BLaER1 treated with 17β-estradiol and CSF1 and Interleukin-3, amounts not matched to agents 10 nM and 100 nM (cell line): ENCODE data around the gene EPHA4.

Experiments
- H3K27ac ChIP-seq, 11 experiments: shearing (Covaris generic); formaldehyde crosslinking; 2 replicates each; pipeline ENCODE4 v1.8.1; 2022
- H3K27me3 ChIP-seq, 11 experiments: shearing (Covaris generic); formaldehyde crosslinking; 2 replicates each; pipeline ENCODE4 v1.8.1; 2022
- H3K36me3 ChIP-seq, 11 experiments: shearing (Covaris generic); formaldehyde crosslinking; 2 replicates each; pipeline ENCODE4 v1.8.1; 2022
- H3K4me1 ChIP-seq, 10 experiments: shearing (Covaris generic); formaldehyde crosslinking; 2 replicates each; pipeline ENCODE4 v1.8.1; 2022
- H3K4me2 ChIP-seq, 11 experiments: shearing (Covaris generic); formaldehyde crosslinking; 2 replicates each; pipeline ENCODE4 v1.8.1; 2022
- H3K4me3 ChIP-seq, 10 experiments: shearing (Covaris generic); formaldehyde crosslinking; 2 replicates each; pipeline ENCODE4 v1.8.1; 2022
- H3K9ac ChIP-seq, 11 experiments: shearing (Covaris generic); formaldehyde crosslinking; 2 replicates each; pipeline ENCODE4 v1.8.1; 2022
- H3K9me3 ChIP-seq, 11 experiments: shearing (Covaris generic); formaldehyde crosslinking; replicated peaks in 1 of 11; 2 replicates each; pipeline ENCODE4 v1.8.1; 2022
- H4K20me1 ChIP-seq, 11 experiments: shearing (Covaris generic); formaldehyde crosslinking; 2 replicates each; pipeline ENCODE4 v1.8.1; 2022
- Cebpa-rat ChIP-seq, 11 experiments: shearing (Covaris generic); IDR thresholded peaks; 2 replicates each; pipeline ENCODE4 v1.8.1; 2022

The EPHA4 gene

GRCh38 chr2:221554769-221555493, 17.2 kb downstream of the EPHA4 start:
- H3K4me2 ChIP-seq: peak overlapping the region in 9 of 11 experiments; percentile 18 to 83 (median 44); a peak in 16 of 22 replicates
- H4K20me1 ChIP-seq: no peaks in the 10 kb centered on the region
- no peaks in the 10 kb centered on the region for H3K36me3 ChIP-seq
- no peaks in the 10 kb centered on the region for H3K27me3 ChIP-seq
- peak overlapping the region in 2 of 11 experiments; percentile 53 to 70; a peak in 2 of 22 replicates for H3K9ac ChIP-seq
- no peak for TF ChIP-seq Cebpa-rat (IDR thresholded peaks at IDR 0.05)
- H3K27ac ChIP-seq: peak overlapping the region in 3 of 11 experiments; percentile 62 to 81 (median 72); a peak in 5 of 22 replicates
- peaks cover 9 to 47% (median 16%) of the 10 kb centered on the region in 10 experiments; a peak in 19 of 20 replicates for H3K4me1 ChIP-seq
- H3K4me3 ChIP-seq: no peak overlapping the region; a peak in 1 of 20 replicates
- H3K9me3 ChIP-seq: no peaks in the 10 kb centered on the region

GRCh38 chr2:221553333-221553732, 18.8 kb downstream of the EPHA4 start:
- no peak for TF ChIP-seq Cebpa-rat (IDR thresholded peaks at IDR 0.05)
- H3K36me3 ChIP-seq: no peaks in the 10 kb centered on the region
- no peak overlapping the region; a peak in 1 of 22 replicates for H3K4me2 ChIP-seq
- no peak overlapping the region for H3K27ac ChIP-seq
- H3K27me3 ChIP-seq: no peaks in the 10 kb centered on the region
- H3K9me3 ChIP-seq: no peaks in the 10 kb centered on the region
- no peak overlapping the region for H3K4me3 ChIP-seq
- peaks cover 5 to 32% (median 10%) of the 10 kb centered on the region in 10 experiments; a peak in 17 of 20 replicates for H3K4me1 ChIP-seq
- H4K20me1 ChIP-seq: no peaks in the 10 kb centered on the region
- no peak overlapping the region for H3K9ac ChIP-seq

DNA sequence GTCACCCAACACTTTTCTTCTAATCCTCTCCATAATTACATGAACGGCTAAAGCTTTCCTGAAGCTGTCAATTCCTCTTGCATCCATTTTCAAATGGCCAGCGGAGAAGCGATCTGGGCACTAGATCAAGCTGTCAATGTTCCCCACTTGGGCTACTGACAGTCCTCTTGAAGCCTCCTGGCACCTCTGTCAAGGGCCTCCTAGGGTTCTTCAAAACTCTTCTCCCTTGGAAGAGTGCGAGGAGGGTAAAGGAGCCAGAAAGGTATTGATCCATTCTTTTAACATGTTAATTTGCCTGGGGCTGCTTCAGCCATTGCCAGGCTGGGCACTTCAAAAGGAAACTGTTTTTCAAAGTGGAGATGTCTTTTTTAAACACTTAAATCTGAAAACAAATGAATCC, 19.8 kb downstream of the EPHA4 start:
- H3K36me3 ChIP-seq: no peaks in the 10 kb centered on the region
- no peaks in the 10 kb centered on the region for H4K20me1 ChIP-seq
- no peak overlapping the region for H3K4me3 ChIP-seq
- peaks cover 5 to 28% (median 10%) of the 10 kb centered on the region in 10 experiments; a peak in 17 of 20 replicates for H3K4me1 ChIP-seq
- no peak overlapping the region for H3K4me2 ChIP-seq
- no peaks in the 10 kb centered on the region for H3K9me3 ChIP-seq
- no peak for TF ChIP-seq Cebpa-rat (IDR thresholded peaks at IDR 0.05)
- no peak overlapping the region for H3K27ac ChIP-seq
- H3K27me3 ChIP-seq: no peaks in the 10 kb centered on the region
- no peak overlapping the region for H3K9ac ChIP-seq

DNA sequence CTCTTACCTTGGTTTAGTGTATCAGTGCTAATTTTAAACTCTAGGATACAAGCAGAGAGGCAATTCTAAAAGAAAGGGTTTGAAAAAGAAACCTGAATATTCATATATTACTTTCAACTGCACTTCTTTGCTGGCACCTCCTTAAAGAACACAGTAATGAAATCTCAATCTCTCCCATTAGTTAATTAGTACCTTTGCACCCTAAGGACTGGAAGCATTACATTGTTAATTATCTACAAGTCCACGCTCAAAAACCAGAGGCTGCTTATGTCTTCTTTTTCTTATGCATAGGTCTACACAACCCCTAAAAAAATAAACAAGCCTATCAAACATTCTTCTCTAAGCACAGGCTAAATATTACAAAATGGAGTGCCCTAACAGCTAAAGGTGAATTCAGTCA, 20.2 kb downstream of the EPHA4 start:
- Histone ChIP-seq H3K27ac (no peak overlapping the region), H3K9me3 (no peaks in the 10 kb centered on the region), H4K20me1 (no peaks in the 10 kb centered on the region), H3K4me1 (peaks cover 5 to 28% (median 10%) of the 10 kb centered on the region in 10 experiments; a peak in 17 of 20 replicates), H3K4me2 (no peak overlapping the region), H3K4me3 (no peak overlapping the region), H3K9ac (no peak overlapping the region), H3K27me3 (no peaks in the 10 kb centered on the region), H3K36me3 (no peaks in the 10 kb centered on the region)
- TF ChIP-seq Cebpa-rat (IDR thresholded peaks at IDR 0.05): no peak

DNA sequence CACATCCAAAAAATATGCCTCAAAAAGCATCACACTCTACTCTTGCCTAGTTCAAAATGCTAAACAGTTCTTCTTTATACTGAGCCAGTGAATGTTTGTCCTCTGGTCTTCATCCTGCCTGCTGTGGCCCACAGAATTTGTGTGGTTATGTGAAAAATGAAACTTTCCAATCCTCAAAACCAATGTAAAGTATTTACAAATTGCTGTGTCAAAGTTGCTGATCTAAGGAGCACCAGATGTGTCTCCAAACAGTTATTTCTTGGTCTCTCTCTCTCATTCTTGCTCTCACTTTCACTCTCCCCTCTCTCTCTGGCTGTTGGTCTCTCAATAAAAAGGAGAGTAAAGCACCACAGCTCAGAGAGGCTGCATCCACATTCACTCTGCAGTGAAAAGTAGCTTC, 23.0 kb downstream of the EPHA4 start:
- Histone ChIP-seq H3K9me3 (no peaks in the 10 kb centered on the region), H4K20me1 (no peaks in the 10 kb centered on the region), H3K4me3 (no peak overlapping the region), H3K9ac (no peak overlapping the region), H3K27me3 (no peaks in the 10 kb centered on the region), H3K4me2 (no peak overlapping the region), H3K36me3 (no peaks in the 10 kb centered on the region), H3K27ac (no peak overlapping the region), H3K4me1 (peaks cover 0 to 5% (median 0%) of the 10 kb centered on the region in 10 experiments; a peak in 4 of 20 replicates)
- TF ChIP-seq Cebpa-rat (IDR thresholded peaks at IDR 0.05): no peak

DNA sequence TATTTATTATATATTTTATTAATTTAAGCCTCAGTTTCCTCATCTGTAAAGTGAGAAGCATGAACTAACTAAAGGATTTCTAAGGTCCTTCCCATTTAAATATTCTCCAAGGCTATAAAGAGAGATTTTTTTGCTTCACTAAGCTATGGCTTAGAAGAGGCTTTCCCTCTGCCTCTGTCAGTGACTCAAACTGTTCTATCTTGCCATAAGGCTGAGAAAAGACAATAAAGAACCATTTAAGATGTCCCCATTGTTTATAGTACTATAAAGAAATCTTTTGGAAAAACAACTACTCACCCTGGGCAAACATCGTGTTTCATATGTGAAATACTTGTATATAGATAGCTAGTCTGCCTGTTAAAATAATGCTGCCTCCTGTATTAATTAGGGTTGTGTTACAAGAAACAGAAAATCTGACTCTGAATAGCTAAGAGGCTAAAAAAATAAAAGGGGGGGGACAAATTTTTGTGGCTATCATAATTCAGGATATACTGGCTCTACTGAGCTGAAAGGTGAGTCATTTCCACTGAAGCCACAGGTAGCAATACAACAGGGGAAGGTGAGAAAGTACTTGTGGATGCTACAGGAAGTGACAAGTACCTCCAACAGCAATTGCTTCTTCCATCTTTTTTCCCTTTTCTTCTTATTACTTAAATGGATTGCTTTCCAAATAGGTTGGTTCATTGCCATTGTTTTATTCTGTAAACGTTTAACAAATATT, 25.4 kb downstream of the EPHA4 start:
- Histone ChIP-seq H3K9ac (no peak overlapping the region), H4K20me1 (no peaks in the 10 kb centered on the region), H3K4me3 (no peak overlapping the region), H3K36me3 (no peaks in the 10 kb centered on the region), H3K27ac (no peak overlapping the region), H3K27me3 (no peaks in the 10 kb centered on the region), H3K9me3 (no peaks in the 10 kb centered on the region), H3K4me2 (no peak overlapping the region), H3K4me1 (no peaks in the 10 kb centered on the region)
- TF ChIP-seq Cebpa-rat (IDR thresholded peaks at IDR 0.05): no peak

- Histone ChIP-seq H3K36me3 (no peaks in the 10 kb centered on the region), H3K4me2 (no peak overlapping the region), H4K20me1 (no peaks in the 10 kb centered on the region), H3K9ac (no peak overlapping the region), H3K9me3 (no peaks in the 10 kb centered on the region), H3K4me3 (no peak overlapping the region), H3K4me1 (no peaks in the 10 kb centered on the region), H3K27ac (no peak overlapping the region), H3K27me3 (no peaks in the 10 kb centered on the region)
- TF ChIP-seq Cebpa-rat (IDR thresholded peaks at IDR 0.05): no peak
Measured at GRCh38 chr2:221541131-221541735, 30.9 kb downstream of the EPHA4 start.

- Histone ChIP-seq H3K27me3 (no peaks in the 10 kb centered on the region), H3K9ac (no peak overlapping the region), H3K4me1 (no peaks in the 10 kb centered on the region), H3K27ac (no peak overlapping the region), H3K4me2 (no peak overlapping the region), H3K9me3 (no peaks in the 10 kb centered on the region), H3K36me3 (no peaks in the 10 kb centered on the region), H3K4me3 (no peak overlapping the region), H4K20me1 (no peaks in the 10 kb centered on the region)
- no peak for TF ChIP-seq Cebpa-rat (IDR thresholded peaks at IDR 0.05)
Measured at GRCh38 chr2:221539246-221539645, 32.9 kb downstream of the EPHA4 start.

GRCh38 chr2:221535824-221536223, 36.3 kb downstream of the EPHA4 start:
- Histone ChIP-seq H3K9ac (no peak overlapping the region), H3K27ac (no peak overlapping the region), H4K20me1 (no peaks in the 10 kb centered on the region), H3K4me3 (no peak overlapping the region), H3K4me2 (no peak overlapping the region), H3K27me3 (no peaks in the 10 kb centered on the region), H3K4me1 (no peaks in the 10 kb centered on the region), H3K9me3 (no peaks in the 10 kb centered on the region), H3K36me3 (no peaks in the 10 kb centered on the region)
- no peak for TF ChIP-seq Cebpa-rat (IDR thresholded peaks at IDR 0.05)
